Activated CD8-positive, alpha-beta memory T cell treated with anti-CD3 and anti-CD28 coated beads, Interleukin-2, amount 50 U/mL, for 24 hours (primary cell): Measurements from ENCODE around the gene ARPC1B.
"Not testable (repeated sequence)": the region's sequence is repeated elsewhere in the genome, so short reads cannot be mapped to it uniquely, and the experiment has no call there.

Experiments used
- DNase-seq: peaks from one replicate; pipeline ENCODE4 v3.0.0-alpha.2; 2020; ENCODE audit errors: extremely low read depth

The ARPC1B gene

DNA sequence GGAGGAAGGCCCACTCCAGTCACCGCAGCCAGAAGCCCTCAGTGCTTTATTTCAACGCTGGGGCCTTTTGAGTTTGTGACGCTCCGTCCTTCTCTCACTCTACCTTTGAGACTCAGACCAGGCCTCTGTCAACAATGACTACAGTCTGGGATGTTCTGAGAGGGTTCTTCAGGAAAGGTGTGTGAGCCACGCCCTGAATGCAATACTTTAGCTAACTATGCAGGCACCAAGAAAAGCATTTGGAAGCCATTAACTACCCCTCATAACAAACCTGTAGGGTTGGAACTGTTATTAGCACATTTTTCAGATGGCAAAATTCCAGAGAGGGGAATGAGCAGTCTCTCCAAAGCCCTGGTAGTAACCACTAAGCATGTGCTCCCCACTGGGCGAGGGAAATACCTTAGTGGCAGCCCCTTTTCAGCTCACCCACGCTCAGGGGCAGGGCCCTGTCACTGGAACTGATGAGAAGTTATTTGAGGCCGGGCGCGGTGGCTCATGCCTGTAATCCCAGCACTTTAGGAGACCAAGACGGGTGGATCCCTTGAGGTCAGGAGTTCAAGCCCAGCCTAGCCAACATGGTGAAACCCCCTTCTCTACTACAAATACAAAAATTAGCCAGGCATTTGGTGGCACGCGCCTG, 5.7 kb upstream of the ARPC1B start:
- DNase-seq: no peak

- no peak for DNase-seq
These were observed 4.7 kb upstream of the ARPC1B start for GRCh38 chr7:99369767-99370391.

- DNase-seq: no peak
These were observed 3.1 kb upstream of the ARPC1B start for GRCh38 chr7:99371376-99371920.

DNA sequence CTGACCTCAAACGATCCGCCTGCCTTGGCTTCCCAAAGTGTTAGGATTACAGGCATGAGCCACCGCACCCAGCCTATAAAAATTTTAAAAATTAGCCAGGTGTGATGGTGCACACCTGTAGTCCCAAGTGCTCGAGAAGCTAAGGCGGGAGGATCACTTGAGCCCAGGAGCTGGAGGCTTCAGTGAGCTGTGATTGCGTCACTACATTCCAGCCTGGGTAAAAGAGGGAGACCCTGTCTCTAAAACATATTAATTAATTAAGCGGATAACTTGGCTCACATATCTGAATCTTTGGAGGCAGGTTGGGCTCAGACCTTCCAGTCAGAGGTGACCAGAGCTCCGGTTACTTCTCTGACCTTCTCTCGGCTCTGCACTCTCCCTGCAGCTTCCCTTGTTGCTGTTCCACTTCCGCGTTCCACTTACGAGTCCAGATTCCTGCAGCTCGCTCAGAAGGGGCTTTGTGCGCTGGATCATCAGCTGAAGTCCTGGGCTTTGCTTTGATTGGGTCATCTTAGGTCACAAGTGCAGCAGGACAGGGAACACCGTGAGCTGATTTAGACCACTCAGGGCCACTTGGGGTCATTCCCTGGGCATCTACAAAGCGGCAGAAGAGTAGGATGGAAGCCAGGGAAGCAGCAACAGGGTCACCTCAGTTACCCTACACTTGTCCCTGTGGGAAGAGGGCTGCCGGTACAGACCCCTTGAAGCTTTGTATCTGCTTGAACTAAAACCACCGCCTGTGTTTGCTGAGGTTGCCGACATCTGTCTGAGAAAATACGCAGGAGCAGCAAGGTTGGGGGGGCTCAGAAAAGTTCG, 2.0 kb upstream of the ARPC1B start:
- no peak for DNase-seq

DNA sequence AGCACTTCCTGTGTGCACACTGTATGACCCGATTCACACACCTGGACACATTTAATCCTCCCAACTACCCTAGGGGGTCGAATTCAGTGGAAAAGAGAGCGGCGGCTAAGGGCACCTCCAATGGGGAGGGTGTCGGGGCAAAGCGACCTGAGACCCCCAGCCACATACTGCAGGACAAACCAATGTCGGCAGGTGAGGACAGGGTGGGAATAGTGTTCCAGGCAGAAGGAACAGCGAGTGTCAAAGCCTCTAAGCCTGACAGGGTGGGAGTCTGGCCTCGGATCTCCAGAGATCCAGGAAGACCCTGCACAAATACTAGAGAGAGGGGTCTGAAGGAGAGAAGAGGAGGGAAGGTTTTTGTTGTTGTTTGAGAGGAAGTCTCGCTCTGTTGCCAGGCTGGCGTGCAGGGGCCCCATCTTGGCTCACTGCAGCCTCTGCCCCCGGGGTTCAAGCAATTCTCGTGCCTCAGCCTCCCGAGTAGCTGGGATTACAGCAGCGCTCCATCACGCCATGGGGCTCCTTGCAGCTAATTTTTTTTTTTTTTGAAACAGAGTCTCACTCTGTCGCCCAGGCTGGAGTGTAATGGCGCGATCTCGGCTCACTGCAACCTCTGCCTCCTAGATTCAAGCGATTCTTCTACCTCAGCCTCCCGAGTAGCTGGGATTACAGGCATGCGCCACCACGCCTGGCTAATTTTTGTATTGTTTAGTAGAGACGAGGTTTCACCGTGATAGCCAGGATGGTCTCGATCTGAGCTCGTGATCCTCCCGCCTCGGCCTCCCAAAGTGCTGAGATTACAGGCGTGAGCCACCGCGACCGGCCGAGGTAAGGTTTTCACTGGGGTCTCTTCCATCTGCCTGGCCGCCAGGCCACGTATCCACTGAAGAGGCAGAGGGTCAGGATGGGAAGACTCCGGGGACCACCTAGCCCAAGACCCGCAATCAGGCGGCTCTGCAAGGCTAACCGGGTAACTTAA, 1.2 kb upstream of the ARPC1B start:
- DNase-seq: no peak

DNA sequence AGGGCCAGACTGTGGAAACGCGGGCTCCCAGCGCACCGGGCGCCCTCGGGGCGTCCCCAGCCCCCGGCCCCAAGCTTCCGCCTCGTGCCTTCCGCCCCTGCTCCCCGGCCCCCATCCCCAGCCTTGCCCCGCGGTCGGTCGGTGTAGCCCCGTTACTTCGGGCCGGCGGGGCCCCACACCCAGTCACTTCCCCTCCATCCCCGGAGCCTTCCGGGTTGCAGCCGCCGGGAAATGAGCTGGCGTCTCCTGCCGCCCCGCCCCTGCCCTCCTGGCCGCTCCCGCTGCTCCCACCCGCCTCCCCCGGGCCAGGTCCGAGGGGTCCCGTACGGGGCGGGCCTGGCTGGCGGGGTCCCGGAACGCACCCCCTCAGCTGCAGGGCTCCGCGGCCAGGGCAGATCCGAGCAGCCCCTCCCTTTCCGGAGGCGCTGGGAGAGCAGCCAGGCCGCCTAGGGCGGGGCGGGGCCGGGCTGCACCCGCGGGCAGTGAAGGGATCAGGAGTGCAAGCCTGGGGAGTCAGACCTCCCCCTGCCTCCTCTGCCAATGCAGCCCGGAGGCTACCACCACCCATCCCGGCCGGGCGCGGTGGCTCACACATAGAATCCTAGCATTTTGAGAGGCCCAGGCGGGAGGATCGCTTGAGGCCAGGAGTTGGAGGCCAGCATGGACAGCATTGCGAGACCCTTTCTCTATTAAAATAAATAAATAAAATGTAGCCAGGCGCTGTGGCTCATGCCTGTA, 709 bp downstream of the ARPC1B start:
- no peak for DNase-seq

DNA sequence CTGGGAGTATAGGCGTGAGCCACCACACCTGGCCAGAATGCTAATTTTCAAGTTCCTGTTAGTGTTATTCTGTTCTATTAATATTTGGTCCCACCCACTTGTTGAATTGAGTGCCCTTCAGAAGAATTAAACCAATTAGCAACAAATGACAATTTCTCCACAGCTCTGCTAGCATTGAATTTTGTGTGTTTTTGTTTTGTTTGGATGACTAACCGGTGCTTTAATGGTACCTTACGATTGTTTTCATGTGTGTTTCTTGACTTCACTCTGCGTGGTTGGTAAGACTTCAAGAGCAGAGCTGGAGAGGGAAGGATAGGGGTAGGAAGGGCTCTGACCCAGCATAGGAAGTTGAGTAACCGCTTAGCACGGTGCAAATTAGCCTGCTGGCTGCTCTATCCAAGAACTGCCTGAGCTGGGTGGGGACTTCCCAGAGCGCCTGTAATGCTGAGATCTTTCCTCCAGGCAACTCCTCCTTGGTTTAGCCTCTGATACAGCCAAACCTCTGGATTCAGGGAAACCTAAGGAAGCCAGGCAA, 4.6 kb downstream of the ARPC1B start:
- no peak for DNase-seq

DNA sequence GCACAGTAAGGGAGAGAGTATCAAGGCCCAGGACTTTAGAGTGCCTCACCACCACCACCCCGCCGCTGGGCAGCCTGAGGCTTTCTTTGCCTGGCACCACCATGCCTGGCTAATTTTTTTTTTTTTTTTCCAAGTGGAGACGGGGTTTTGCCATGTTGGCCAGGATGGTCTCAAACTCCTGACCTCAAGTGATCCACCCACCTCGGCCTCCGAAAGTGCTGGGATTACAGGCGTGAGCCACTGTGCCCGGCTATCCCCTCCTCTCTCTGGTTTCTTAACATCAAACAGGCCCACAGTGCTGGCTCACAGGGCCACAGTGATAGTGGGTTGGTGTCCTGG, 5.1 kb downstream of the ARPC1B start:
- DNase-seq: not testable (repeated sequence)

GRCh38 chr7:99380032-99380822, 5.7 kb downstream of the ARPC1B start:
- DNase-seq: no peak

DNA sequence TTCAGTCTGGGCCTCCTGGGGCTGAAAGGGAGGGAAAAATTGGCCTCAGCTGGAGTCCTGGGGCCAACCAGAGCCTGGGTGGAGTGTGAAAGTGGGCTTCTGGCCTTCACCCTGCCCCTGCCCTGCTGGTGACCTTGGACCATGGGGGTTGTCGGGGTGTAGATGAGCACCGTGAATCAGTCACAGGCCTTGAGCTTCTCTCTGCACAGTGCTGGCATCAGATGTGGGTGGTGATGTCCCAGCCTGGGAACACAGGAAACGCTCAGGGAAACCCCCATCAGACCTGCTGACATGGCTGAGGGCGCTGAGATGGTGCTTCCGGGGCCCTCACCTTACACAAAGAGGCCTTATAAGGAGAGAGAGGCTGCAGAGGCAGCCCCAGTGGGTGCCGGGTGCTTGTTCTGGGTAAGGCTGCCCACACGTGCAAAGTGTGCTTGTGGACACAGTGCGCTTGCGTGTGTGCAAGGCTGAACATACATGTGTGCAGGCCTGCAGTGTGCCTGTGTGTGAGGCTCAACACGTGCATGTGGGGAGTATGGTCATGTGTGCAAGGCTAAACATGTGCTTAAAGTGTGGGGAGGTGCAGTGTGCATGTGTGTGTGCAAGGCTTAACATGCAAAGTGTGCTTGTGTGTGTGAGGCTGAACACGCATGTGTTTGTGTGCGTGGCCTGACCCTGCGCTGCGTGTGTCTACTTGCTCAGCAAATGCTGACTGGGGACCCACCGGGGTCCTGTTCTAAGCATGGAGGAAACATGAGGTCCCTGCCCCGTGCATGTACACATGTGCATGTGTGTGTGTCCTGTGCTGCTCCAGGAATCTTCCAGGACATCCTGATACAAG, 6.5 kb downstream of the ARPC1B start:
- peak; percentile 82 for DNase-seq

DNA sequence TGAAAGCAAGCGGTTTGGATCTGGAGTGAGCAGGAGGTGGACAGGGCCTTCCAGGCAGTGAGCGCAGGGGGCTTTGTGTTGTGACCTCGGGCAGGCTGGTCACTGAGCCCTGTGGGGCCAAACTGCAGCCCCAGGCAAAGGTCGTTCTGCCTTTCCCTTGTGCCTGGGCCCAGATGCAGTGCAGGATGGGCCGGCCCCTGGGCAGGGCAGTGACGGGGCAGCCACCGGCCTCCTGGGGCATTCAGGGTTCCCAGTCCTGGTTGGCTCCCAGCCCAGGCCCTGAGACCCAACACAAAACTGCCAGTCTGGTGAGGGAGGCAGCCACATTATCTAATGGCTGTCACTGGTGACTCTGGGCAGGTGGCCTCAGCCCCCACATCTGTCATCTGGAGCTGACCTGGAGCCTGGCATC, 7.1 kb downstream of the ARPC1B start:
- no peak for DNase-seq

DNA sequence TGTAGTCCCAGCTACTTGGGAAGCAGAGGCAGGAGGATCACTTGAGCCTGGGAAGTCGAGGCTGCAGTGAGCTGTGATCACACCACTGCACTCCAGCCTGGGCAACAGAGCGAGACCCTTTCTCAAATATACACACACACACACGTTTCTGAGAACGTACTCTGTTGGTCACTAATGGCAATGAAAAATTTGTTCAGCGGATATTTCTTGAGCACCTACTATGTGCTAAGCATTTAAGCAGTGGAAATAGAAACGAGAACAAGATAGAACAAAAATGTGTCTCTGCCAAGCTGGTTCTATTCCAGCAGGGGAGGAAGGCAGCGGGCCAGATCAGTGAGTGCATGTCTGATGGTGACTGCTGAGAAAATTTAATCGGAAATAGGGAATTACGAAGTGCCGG, 8.7 kb downstream of the ARPC1B start:
- no peak for DNase-seq

DNA sequence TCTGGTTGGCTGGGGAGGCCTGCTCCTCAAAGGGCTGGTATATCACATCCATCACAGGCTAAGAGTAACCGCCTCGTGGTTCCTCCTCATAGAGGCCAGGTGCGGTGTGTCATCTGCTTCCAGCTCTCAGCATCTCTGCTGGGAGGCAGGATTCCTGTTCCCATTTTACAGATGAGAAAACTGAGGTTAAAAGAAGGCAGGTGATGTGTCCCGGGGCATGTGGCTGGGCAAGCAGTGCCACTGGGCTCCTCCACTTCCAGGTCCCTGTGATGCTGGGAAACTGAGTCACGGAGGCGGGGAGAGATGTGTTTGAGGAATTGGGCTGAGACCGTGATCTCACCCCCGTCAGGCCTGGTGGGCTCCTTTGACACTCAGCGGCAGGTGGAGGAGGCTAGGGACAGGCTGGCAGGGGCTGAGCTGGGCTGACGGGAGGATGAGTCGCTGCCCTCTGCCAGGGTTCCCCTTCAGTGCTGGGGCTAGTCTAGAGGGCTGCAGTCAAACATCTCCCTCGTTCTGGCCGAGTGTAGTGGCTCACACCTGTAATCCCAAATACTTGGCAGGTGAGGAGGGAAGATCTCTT, 9.4 kb downstream of the ARPC1B start:
- no peak for DNase-seq

DNA sequence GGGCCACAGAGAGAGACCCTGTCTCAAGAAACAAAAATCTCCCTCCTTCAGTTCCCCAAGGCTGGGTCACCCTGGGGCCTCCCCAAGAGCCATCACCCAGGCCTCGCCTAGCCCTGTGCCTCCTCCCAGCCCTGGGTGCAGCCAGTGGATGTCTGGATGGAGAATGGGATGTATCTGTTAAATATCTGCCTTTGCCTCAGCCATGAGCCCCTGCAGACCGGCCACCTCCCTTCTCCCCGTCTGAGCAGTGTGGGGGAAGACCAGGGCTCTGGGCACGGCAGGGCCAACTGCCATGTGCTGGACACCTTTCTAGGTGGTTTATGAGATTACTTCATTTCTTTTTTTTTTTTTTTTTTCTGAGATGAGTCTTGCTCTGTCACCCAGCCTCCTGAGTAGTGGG, 10.0 kb downstream of the ARPC1B start:
- DNase-seq: no peak

DNA sequence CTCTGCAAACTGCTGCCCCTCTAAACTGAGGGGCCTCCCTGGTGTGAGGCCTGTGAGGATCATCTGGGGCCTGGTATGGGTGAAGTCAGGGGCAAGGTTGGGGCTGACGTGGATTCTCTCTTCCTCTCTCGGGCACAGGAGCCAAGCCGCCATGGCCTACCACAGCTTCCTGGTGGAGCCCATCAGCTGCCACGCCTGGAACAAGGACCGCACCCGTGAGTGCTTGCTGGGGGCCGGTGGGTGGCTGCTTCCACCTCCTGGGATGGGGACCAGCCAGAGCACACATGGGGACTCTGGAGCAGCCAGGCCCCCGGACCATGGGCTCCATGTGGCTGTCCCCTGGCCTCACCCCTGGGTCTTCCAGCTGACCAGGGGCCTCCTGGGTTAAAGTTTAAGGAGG, 11.0 kb downstream of the ARPC1B start:
- DNase-seq: no peak

DNA sequence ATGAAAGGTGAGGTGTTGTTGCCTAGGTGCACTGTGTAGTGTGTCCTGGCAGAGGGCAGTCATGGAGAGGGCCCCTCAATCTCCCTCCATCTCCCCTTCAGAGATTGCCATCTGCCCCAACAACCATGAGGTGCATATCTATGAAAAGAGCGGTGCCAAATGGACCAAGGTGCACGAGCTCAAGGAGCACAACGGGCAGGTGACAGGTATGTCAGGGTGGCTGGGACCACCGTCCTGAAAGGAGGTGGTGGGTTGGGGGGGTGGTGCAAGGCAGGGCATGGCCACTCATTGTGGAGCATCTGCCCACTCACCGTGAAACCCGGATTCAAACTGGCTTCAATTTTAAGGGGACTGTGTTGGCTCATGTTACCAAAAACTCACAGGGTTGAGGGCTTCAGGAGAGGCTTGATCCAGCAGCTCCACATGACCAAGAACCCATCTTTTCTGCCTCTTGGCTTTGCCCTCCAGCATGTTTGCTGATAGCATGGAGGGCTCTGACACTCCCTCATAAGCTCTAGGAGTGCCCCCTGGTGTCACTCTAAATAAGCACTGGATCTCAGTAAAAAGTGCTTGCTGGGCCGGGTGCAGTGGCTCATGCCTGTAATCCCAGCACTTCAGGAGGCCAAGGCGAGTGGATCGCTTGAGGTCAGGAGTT, 12.2 kb downstream of the ARPC1B start:
- no peak for DNase-seq

DNA sequence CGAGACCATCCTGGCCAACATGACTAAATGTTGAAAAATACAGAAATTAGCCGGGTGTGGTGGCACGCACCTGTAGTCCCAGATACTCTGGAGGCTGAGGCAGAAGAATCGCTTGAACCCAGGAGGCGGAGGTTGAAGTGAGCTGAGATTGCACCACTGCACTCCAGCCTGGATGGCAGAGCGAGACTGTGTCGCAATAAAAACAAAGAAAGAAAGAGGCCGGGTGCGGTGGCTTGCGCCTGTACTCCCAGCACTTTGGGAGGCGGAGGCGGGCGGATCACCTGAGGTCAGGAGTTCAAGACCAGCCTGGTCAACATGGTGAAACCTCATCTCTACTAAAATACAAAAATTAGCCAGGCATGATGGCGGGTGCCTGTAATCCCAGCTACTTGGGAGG, 12.7 kb downstream of the ARPC1B start:
- DNase-seq: not testable (repeated sequence)

- DNase-seq: no peak
These were observed 13.4 kb downstream of the ARPC1B start for GRCh38 chr7:99387912-99388311.
